GM18517 (cell line): ENCODE data around the gene RAB22A.
"Not testable (repeated sequence)": the region's sequence is repeated elsewhere in the genome, so short reads cannot be mapped to it uniquely, and the experiment has no call there.

ENCODE experiments used
- ATAC-seq: cut with Tn5 transposase; IDR thresholded peaks from one replicate; pipeline ENCODE4 v1.9.1; 2021; ENCODE audit warnings: mild to moderate bottlenecking, moderate library complexity; ENCODE audit not compliant: unreplicated experiment

RAB22A gene

GRCh38 chr20:58342104-58342945, 32.8 kb downstream of the RAB22A start:
- no peak for ATAC-seq

- ATAC-seq, result no peak
These were observed 35.2 kb downstream of the RAB22A start for GRCh38 chr20:58344741-58345140.

- no peak for ATAC-seq
These were observed 40.1 kb downstream of the RAB22A start for GRCh38 chr20:58349570-58349969.

- ATAC-seq, result no peak
These were observed 43.0 kb downstream of the RAB22A start for GRCh38 chr20:58352468-58352867.

GRCh38 chr20:58359441-58359840, 49.9 kb downstream of the RAB22A start:
- no peak for ATAC-seq

- no peak for ATAC-seq
These were observed 51.4 kb downstream of the RAB22A start for GRCh38 chr20:58360936-58361335.

- no peak for ATAC-seq
These were observed 52.1 kb downstream of the RAB22A start for GRCh38 chr20:58361481-58362205.

- no peak for ATAC-seq
These were observed 52.6 kb downstream of the RAB22A start for GRCh38 chr20:58362206-58362516.

- ATAC-seq, result no peak
These were observed 53.5 kb downstream of the RAB22A start for GRCh38 chr20:58362970-58363369.

- no peak for ATAC-seq
These were observed 57.4 kb downstream of the RAB22A start for GRCh38 chr20:58366866-58367265.

- no peak for ATAC-seq
These were observed 63.3 kb downstream of the RAB22A start for GRCh38 chr20:58372806-58373205.

- ATAC-seq, result not testable (repeated sequence)
These were observed 63.8 kb downstream of the RAB22A start for GRCh38 chr20:58373296-58373695.

GRCh38 chr20:58374027-58374850, 64.7 kb downstream of the RAB22A start:
- ATAC-seq, result no peak

- ATAC-seq, result no peak
These were observed 65.6 kb downstream of the RAB22A start for GRCh38 chr20:58374906-58375758.

- no peak for ATAC-seq
These were observed 66.3 kb downstream of the RAB22A start for GRCh38 chr20:58375759-58376352.

GRCh38 chr20:58377017-58377416, 67.5 kb downstream of the RAB22A start:
- ATAC-seq, result no peak

- no peak for ATAC-seq
These were observed 68.4 kb downstream of the RAB22A start for GRCh38 chr20:58377766-58378401.

- ATAC-seq, result no peak
These were observed 69.2 kb downstream of the RAB22A start for GRCh38 chr20:58378704-58379103.

- no peak for ATAC-seq
These were observed 72.1 kb downstream of the RAB22A start for GRCh38 chr20:58381627-58382026.

- no peak for ATAC-seq
These were observed 72.6 kb downstream of the RAB22A start for GRCh38 chr20:58382096-58382495.
